Left cardiac atrium (tissue), 4 donors: ENCODE data around the gene THOC2. TPM values are rescaled to one million over a fixed set of nuclear protein-coding genes. Genes with fewer than 3 reads are reported as not detected.
"Not testable (repeated sequence)": the region's sequence is repeated elsewhere in the genome, so short reads cannot be mapped to it uniquely, and the experiment has no call there.

ENCODE experiments used
- ATAC-seq, 2 donors: fragments of 200-7000 bp; cut with Tn5 transposase; one replicate each; pipeline ENCODE4 v1.9.1; 2020; ENCODE audit warnings: mild to moderate bottlenecking in 2 of 2, moderate library complexity in 2 of 2
- DNase-seq: peaks from one replicate; pipeline ENCODE4 v3.0.0-alpha.2; 2020
- intact Hi-C, 2 donors: fragments of 100-400 bp; cut with DNase I; formaldehyde crosslinking; loops; one replicate each; pipeline versions ENCODE4 v1.14.1 to v1.15.1; 2022 to 2023
- total RNA-seq, 2 donors: library from RNA; stranded (reverse); fragmentation: NEBNext Ultra II Directional; extraction: Animal tissue kit (Norgen Biotek cat#: 25700); gene quantifications; one replicate each; pipeline ENCODE4 v1.2.1, GENCODE V29; 2021
- donor health status: DM: no; HTN: yes; CAD: no.
- donor health status: DM: no; HTN: yes; CAD: no; lungs with severe emphysema.
- donor health status: DM: yes; HTN: yes; CAD: no.
- donor health status: Dilated cardiomyopathy.

The THOC2 gene
- total RNA-seq, 2 donors from 2014 or later: 25.7 to 33.8 TPM

- ATAC-seq (no peak), DNase-seq (no peak)
- intact Hi-C loops: no loop called here
Observed at GRCh38 chrX:123607270-123607669, 125.6 kb downstream of the THOC2 start.

GRCh38 chrX:123603491-123603890 lies 129.4 kb downstream of the THOC2 start:
- intact Hi-C loops: no loop called here
- DNase-seq: no peak
- no peak for ATAC-seq

- DNase-seq (no peak), ATAC-seq (no peak)
- intact Hi-C loops: no loop called here
Observed at GRCh38 chrX:123601437-123601836, 131.4 kb downstream of the THOC2 start.

GRCh38 chrX:123600181-123600580 lies 132.7 kb downstream of the THOC2 start:
- intact Hi-C loops: no loop called here
- no peak for ATAC-seq
- DNase-seq: no peak

GRCh38 chrX:123590842-123591486 lies 141.9 kb downstream of the THOC2 start:
- DNase-seq (no peak), ATAC-seq (no peak)
- intact Hi-C loops: no loop called here

- no peak for DNase-seq
- ATAC-seq: no peak
- intact Hi-C loops: no loop called here
Observed at GRCh38 chrX:123588723-123589122, 144.1 kb downstream of the THOC2 start.

- ATAC-seq (no peak), DNase-seq (no peak)
- intact Hi-C loops: no loop called here
Observed at GRCh38 chrX:123581586-123581985, 151.3 kb downstream of the THOC2 start.

GRCh38 chrX:123580792-123581191 lies 152.1 kb downstream of the THOC2 start:
- intact Hi-C loops: no loop called here
- DNase-seq (no peak), ATAC-seq (no peak)

GRCh38 chrX:123574027-123574426 lies 158.8 kb downstream of the THOC2 start:
- intact Hi-C loops, ATAC-seq, DNase-seq: not testable (repeated sequence)

GRCh38 chrX:123570011-123570590 lies 162.8 kb downstream of the THOC2 start:
- intact Hi-C loops: no loop called here
- no peak for DNase-seq
- no peak for ATAC-seq

GRCh38 chrX:123563167-123563566 lies 169.7 kb downstream of the THOC2 start:
- intact Hi-C loops: no loop called here
- no peak for ATAC-seq
- DNase-seq: no peak

- DNase-seq: no peak
- intact Hi-C loops: no loop called here
Observed at GRCh38 chrX:123562342-123563146, 170.3 kb downstream of the THOC2 start.

GRCh38 chrX:123561439-123562215 lies 171.2 kb downstream of the THOC2 start:
- DNase-seq (no peak), ATAC-seq (no peak)
- intact Hi-C loops: no loop called here

More at GRCh38 chrX:123562342-123563146, 170.3 kb downstream of the THOC2 start:
- no peak for ATAC-seq

GRCh38 chrX:123550829-123551228 lies 182.0 kb downstream of the THOC2 start:
- DNase-seq (no peak), ATAC-seq (no peak)
- intact Hi-C loops: no loop called here

Other genes starting within 250 kb of the THOC2 start
- gene XIAP, start 127.0 kb upstream of the THOC2 start, total RNA-seq: 10 to 100 TPM; 28.4 to 31.5 TPM
- gene STAG2, start 228.7 kb upstream of the THOC2 start, total RNA-seq: 10 to 100 TPM; 31.8 to 34.6 TPM